Renal cortical epithelial cell (primary cell): ENCODE results near the gene DUSP9. TPM values are rescaled to one million over a fixed set of nuclear protein-coding genes. Genes with fewer than 3 reads are reported as not detected.
A peak's percentile ranks its signal among the peaks of the same experiment; 100 is the strongest.
"Not testable (repeated sequence)": the region's sequence is repeated elsewhere in the genome, so short reads cannot be mapped to it uniquely, and the experiment has no call there.

Source experiments
- DNase-seq: peaks from one replicate; pipeline ENCODE4 v3.0.0-alpha.2; 2011; ENCODE audit warnings: low read depth
- total RNA-seq: library from RNA; depleted of rRNA; stranded (reverse); fragments of >200 nt; gene quantifications from 2 replicates; pipeline ENCODE4 v1.2.3, GENCODE V29; 2014

DUSP9 gene, protein sequence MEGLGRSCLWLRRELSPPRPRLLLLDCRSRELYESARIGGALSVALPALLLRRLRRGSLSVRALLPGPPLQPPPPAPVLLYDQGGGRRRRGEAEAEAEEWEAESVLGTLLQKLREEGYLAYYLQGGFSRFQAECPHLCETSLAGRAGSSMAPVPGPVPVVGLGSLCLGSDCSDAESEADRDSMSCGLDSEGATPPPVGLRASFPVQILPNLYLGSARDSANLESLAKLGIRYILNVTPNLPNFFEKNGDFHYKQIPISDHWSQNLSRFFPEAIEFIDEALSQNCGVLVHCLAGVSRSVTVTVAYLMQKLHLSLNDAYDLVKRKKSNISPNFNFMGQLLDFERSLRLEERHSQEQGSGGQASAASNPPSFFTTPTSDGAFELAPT
- 1.1 TPM in 1 of 2 replicates, not detected in the other for total RNA-seq

DNA sequence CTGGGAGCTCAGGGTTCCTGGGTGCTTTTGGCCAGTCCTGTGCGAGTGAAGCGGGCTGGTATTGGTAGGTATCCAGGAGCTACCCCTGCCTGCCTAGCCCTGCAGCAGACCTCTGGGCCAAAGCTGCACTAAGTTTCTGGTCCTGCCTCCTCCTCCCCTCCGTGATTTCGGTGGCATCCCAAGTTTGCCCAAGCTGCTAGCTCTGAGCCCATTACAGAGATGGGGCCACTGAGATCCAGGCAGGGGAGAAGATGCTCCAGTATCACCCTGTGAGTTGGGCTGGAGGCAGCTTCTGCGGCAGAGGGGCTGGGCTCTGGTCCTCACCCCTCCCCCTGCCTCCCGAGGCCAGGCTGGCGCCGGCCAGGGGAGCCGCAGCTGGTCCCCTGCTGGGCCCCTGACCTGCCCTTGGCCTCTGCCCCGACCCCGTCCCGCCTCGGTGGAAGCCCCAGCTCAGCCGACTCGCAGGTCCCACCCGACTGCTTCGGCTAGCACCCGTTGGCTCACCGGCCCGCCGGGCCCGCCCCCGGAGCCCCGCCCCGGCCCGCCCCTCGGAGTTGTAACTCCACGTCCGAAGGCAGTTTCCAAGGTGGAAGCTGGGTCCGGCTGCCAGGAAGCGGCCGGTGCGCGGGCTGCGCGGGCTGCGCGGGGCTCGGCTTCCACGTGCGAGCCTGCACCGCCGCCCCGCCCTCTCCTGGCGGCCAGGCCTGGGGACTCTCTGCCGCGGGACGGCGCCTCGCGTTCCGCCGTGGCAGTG lies at the start of gene DUSP9:
Gene DUSP9, plus strand, starts transcription at position 584 of the 754 bp plus-strand sequence. CDS start 751 bp downstream, outside the sequence.
- DNase-seq = no peak

DNA sequence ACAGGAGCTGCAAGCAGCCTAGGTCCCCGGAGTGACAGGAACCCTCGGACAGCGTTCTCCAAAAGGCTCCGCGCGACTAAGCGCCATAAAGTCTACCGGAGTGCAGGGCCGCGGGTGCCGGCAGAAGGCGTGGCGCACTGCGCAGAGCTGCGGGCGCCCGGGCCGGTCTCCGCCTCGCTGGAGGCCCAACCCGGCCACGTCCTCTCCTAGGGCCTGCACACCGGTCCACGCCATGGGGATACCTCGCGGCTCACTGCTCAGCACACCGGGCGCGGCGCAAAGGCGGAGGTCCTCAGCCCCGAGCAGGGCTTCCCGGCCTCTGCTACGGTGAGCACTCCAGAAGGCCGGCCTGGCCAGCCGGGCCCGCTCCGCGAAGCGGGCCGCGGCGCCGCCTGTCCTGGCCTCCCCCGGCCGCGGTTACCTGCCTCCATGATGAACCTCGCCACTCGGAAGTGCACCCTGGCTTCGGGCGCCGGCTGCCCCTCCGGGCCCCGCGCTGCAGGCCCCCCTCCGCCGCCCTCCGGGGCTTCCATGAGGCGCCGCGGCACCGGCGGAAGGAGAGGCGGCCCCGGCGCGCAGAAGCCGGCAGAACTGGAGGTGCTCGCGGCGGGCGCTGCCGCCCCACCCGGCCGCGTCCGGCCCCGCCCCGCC lies 48.3 kb upstream of the DUSP9 start, which contains the start of gene CCNQ:
Gene CCNQ, minus strand, starts transcription at position 599 of the 651 bp plus-strand sequence. Its CDS starts 66 bp downstream, at position 533.
- DNase-seq = no peak

DNA sequence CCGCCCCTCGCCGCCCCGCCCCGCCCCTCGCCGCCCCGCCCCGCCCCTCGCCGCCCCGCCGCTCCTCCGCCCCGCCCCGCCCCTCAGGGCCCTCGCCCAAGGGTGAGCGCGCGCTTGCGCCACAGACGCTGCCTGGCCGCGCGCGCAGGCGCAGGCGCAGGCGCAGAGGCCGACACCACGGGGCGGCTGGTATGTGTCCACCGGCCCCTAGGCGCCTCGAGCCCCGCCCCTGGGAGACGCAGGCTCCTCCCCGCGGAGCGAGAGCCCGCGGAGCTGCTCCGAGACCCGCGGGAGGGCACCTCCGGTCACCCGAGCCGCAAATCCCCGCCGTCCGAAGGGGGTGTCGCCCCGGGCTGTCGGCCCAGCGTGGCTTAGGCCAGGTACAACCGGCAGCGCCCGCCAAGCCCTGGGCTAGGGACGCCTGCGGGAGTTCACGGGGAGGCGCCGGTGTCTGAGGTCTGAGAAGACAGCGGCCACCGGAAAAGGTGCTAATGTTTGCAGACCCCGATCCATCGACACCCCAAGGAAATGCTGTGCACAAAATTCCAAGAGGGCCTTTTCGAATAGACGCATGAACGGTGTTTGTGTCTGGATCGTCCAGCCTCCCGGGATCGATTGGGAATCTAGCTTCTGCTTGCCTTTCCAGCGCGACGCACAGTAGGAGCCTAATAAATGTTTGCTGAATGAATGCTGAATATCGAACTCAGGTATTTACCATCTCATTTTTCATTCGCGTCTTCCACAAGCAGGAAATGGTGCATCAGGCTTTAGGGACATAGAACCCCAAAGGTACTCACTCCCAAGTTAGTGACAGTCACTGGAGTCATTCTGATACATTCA lies 47.6 kb upstream of the DUSP9 start:
- DNase-seq = peak; percentile 51

DNA sequence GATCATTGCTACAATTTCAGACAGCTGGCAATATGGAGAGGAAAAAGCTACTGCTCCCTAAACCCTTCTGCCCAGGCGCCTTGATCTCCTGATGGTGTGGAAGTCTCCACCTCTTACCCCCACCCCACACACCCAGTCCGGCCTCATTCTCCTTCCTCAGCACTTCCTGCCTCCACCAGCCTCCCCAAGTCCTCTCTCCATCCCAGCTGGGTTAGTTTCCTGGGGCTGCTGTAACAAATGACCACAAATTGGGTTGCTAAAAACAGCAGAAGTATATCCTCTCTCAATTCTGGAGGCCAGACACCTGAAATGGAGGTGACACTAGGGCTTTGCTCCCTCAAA lies 47.0 kb upstream of the DUSP9 start:
- no peak for DNase-seq

DNA sequence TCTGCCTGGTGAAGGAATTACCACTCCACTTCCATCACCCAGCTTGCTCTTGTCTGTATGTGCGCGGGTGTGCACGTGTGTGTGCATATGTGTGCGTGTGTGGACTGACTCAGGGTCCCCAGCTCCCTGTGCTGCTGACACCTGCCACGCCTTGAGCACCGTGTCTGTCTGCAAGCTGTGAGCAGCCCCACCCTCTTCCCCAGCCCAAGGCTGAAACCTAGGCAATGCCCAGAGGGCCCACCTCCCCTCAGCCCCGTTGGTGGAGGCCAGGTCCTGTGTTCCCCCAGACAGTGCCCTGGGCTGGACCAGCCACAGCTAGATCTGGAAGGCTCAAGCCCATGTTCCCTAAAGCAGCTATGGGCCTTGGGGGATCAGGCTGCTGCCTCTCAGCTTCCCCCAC lies 46.1 kb upstream of the DUSP9 start:
- DNase-seq = no peak

DNA sequence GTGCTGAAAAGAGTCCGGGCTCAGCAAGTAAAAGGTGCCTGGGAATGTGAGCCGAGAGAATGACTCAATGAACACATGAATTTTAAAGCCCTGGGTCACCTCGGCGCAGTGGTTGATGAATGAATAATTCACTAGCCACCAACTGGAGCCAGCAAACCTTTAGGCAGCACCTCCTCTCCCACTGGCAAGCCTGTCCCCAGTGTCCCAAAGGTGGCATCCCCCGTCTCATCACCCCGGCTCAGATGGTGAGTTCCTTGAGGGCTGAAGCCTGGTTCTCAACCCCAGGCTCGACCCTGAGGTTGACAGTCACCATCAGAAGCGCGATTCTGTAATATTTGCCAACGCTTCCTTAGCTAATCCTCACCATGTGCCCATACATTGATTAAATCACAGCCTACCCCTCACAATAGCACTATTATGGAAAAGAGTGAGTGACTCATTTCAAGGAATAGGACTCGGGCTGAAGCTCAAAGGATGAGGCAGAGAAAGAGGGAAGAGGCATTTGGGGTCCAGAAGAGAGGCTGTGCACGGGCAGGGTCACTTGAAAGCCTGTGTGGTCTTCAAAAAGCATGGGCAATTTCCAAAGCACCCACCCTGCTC lies 45.4 kb upstream of the DUSP9 start:
- DNase-seq = no peak

DNA sequence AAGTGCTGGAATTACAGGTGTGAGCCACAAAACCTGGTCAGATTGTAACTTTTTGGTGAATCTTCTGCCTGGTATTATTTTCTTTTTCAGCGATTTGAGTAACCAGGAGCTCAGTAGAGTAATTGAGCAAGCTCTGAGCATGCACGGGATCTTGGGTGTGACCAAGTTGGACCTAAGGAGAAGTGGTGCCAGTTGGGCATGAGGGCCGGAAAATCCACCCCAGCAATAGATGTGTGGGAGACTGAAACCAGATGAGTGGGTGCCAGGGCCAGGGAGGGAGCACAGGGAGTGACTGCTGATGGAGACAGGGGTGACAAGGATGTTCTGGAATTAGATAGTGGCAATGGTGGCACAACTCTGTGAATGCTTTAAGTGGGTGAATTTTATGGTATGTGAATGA lies 44.4 kb upstream of the DUSP9 start:
- DNase-seq = no peak

DNA sequence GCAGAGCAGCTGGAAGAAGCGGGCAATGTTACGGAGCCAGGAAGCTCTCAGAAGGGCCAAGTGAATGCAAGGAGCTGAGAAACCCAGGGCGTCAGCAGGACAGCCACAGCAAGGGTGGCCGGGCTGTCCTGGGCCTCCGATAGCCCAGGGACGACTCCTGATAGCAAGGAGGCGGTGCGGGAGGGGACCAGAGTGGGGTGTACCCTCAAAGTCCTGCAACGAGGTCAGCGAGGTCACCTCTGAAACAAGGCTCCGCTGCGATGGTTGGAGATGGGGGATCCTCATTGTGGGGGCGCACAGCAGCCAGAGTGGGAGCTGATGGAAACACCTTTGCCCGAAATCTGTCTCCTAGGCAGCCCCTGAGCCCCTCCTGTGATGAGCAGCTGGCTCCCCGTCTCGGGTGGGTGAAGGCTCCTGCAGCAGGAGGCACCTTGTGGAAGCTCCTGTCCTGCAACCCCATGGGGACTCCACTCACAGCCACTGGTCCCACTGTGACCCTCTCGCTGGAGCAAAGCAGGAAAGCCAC lies 43.8 kb upstream of the DUSP9 start:
- DNase-seq = no peak

DNA sequence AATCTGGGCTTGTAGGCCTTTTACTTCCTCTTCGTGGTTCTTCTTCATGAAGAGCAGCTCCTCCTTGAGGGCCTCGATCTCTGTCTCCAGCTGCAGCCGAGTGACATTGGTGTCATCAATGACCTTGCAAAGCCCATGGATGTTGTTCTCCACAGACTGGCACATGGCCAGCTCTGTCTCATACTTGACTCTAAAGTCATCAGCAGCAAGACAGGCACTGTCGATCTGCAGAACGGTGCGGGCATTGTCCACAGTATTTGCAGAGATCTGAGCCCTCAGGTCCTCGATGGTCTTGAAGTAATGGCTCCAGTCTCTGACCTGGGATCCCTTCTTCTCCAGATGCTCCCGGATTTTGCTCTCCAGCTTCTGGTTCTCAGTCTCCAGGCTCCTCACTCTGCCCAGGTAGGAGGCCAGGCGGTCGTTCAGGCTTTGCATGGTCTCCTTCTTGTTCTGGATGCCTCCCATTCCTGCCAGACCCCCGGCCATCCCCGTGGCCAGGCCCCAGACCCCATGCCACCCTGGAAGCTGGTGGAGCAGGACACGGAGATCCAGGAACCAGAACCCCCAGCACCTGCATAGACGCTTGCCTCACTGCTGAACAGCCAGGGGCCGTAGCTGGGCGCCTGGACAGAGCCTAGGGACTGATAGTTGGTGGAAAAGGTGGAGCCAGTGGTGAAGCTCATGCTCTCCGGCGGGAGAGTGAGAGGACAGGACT lies 42.2 kb upstream of the DUSP9 start:
- not testable (repeated sequence) for DNase-seq

DNA sequence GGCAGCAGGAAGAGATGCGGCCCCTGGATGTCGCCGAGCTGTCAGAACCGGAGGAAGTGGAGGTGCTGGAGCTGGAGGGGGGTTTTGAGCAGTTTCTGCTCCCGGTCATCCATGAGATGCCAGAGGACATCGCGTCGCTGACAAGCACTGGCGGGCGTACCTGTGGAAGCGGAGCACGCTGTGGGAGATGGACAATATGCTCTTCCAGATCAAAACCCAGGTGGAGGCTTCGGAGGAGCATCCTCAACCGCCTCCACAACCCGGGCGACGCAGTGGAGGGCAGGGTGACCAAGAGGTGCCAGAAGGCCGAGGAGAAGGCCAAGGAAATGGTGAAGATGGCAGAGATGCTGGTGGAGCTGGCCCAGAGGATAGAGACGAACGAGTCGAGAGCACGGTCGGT lies 40.5 kb upstream of the DUSP9 start:
- no peak for DNase-seq

DNA sequence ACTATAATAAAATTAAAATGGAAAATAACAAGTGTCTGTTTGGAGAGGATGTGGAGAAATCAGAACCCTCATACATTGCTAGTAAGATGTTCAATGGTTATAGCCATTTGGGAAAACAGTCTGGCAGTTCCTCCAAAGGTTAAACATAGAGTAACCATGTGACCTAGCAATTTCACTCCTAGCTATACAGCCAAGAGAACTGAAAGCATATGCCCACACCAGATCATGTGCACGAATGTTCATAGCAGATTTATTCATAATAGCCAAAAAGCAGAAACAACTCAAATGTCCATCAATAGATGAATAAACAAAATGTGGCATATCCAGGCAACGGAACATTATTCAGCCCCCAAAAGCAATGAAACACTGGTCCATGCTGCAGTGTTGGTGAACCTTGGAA lies 38.6 kb upstream of the DUSP9 start:
- DNase-seq = no peak

DNA sequence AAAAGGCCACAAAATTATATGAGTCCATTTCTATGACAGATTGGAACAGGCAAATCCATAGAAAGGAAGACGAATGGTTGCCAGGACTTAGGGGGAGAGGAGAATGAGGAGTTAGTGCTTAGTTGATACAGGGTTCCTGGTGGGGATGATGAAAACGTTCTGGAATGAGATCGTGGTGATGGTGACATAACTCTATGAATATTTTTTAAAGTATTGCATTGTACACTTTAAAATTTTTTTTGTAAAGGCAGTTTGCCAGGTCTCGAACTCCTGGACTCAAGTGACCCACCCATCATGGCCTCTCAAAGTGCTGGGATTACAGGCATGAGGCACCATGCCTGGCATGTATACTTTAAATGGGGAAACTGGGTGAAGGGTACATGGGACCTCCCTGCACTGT lies 38.2 kb upstream of the DUSP9 start:
- no peak for DNase-seq

DNA sequence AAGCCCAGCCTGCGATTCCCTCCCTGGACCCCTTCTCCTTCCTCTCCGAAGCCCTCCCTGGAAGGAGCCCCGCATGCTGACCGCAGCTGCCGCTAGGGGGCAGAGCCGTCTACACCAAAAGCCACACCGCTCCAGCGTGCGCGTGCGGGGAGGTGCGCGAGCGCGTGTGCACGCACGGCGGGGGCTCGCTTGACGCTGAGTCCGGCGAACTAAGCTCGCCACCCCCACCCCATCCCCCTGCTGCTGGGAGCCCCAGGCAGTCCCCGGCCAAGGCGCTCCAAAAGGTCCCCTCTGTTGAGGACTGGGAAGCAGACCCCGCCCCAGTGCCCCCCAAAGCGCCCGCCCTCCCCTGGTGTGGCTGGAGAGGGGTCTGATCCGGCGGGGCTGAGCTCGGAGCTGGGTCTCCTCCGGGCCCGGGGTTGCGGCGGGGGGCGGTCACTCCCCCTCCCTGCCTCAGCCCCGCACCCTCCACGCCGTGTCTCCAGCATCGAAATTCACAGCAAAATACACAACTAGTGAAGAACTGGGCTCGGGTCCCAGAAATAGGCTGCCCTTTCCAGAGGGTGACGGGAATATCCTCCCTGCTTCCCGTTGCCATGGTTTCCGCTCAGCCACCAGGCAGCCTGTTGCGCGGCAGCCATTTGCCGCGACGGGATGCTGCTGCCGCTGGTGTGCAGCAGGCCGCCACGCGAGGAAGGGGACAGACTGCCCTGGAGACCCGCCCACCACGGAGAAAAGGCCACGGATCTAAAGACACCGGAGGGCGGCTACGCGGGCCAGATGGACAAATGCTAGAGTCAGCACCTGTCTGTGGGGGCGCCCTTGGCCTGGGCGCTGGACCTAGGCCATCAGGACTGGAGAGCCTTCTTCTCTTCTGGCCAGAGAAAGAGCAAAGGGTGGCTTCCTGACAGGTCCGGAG lies 36.8 kb upstream of the DUSP9 start:
- no peak for DNase-seq

DNA sequence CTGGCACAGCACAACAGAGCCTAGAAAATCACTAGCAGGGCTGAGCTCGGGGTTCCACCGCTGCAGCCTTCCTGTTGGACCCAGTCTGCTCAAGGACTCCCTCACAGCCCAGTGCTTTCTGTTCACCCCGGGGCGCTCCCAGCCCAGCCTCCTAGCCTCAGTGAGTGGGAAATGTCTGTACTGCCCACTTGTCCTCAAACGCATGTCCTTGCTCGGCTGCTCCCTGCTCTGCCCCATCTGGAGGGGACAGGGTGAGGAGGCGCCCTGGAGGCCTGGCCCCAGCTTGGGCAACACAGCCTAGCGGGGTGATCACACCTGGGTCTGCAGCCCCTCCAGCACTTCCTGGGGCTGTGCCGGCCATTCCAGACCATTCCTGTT lies 36.2 kb upstream of the DUSP9 start:
- no peak for DNase-seq

DNA sequence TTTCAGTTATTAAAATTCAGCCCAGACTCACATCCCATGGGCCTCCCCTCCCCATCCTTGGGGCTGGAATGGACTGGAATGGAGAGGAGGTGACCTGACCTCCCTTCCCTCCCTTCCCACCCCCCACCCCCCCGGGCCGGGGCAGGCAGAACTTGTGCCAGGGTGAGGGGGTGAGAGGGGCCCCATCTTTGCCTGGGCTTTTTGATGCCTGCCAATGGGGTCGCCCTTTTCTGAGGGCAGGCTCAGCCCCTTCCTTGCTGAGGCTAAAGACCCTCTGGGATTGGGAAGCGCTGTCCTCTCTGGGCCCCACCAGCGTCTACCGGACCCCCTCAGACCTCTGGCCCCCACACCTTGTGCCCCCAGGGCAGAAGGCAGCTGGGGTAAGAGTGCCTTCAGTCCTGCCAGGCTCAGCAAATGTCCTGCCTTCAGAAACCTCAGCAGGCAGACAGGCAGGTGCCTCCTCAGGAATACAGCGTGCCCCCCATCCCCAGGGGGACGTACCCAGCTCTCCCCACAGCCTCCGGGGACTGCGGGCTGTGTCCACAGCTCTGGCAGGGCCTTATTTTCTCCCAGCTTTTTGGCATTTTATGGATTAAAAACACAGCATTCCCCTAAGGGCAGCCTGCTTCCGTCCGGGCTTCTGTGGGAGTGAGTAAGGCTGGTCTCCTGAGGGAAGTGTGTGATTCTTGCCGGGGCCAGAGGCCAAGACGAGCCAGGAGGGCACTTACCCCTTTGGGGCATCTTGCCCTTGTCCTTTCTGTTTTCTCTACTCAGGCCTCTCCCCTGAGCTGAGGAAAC lies 35.5 kb upstream of the DUSP9 start:
- no peak for DNase-seq

DNA sequence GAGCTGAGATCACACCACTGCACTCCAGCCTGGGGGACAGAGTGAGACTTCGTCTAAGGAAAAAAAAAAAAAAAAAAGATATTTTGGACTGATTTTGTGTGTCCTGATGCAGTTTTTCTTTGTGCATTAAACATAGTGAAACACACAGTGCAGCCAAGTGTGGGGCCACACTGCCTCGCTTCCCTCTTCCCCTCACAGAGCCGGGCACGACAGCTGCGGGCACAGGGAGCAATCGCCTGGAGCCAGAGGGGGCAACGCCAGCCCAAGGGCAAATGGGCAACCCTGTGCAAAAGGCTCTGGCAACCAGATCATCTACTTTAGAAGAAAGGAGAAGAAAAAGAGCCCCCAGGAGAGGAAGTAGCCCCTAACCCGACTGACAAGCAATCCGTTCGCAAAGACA lies 34.6 kb upstream of the DUSP9 start:
- DNase-seq = no peak

DNA sequence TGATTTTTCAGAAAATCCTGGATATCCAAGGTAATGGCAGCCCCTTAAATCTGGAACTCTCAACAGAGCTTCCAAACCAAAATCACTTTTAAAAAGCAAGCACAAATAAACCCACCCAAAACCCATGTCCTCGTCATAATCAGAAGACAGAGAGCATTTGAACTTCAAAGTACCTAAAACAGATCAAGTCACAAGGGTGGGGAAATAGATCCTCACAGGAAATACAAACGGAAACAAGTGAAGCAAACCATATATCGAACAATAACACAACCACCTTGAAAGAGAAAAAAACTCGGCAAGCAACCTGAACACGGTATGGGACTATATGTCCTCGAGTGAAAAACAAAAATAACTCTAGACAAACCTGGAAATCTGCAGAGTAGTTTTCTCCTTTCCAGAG lies 32.2 kb upstream of the DUSP9 start:
- DNase-seq = no peak

DNA sequence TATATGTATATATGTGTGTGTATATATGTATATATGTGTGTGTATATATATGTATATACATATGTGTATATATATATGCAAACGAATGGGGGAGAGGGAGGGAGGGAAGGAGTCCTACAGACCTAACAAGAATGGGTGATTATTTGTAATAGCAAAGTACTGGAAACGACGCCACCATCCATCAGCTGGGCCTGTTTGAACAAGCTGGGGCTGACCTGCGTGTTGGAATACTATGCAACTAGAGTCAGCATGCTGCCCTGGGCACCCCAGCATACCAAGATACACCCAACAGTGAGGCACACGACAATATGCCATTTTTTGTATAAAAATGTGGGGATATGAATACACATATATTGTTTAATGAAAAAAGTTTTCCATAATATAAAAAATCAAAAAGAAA lies 26.4 kb upstream of the DUSP9 start:
- no peak for DNase-seq
